Activated CD4-positive, CD25-positive, alpha-beta regulatory T cell treated with anti-CD3 and anti-CD28 coated beads, Interleukin-2, amount 50 U/mL, for 72 hours (primary cell): ENCODE results near the gene RNF217.
"Not testable (repeated sequence)": the region's sequence is repeated elsewhere in the genome, so short reads cannot be mapped to it uniquely, and the experiment has no call there.

ENCODE experiments used
- DNase-seq: peaks from one replicate; pipeline ENCODE4 v3.0.0; 2021

RNF217 gene

GRCh38 chr6:125102411-125102810 is 140.2 kb downstream of the RNF217 start:
- no peak for DNase-seq

- DNase-seq, result no peak
These were observed 140.7 kb downstream of the RNF217 start for GRCh38 chr6:125102891-125103290.

- DNase-seq, result no peak
These were observed 142.2 kb downstream of the RNF217 start for GRCh38 chr6:125104425-125104824.

DNA sequence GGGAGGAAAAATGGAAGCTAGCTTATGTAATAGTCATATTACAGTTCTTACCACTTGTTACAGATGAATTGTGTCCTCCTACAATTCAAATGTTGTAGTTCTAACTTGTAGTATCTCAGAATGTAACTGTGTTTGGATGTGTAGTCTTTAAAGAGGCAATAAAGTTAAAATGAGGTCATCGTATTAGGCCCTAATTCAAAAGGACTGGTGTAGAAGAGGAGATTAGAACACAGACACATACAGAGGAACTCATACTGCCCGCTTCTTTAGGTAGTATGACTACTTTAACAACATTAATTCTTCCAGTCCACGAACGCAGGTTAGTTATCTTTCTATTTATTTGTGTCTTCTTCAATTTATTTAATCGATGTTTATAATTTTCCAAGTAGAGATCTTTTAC is 144.8 kb downstream of the RNF217 start:
- no peak for DNase-seq

- DNase-seq, result no peak
These were observed 145.7 kb downstream of the RNF217 start for GRCh38 chr6:125107896-125108295.

- no peak for DNase-seq
These were observed 147.8 kb downstream of the RNF217 start for GRCh38 chr6:125110056-125110455.

DNA sequence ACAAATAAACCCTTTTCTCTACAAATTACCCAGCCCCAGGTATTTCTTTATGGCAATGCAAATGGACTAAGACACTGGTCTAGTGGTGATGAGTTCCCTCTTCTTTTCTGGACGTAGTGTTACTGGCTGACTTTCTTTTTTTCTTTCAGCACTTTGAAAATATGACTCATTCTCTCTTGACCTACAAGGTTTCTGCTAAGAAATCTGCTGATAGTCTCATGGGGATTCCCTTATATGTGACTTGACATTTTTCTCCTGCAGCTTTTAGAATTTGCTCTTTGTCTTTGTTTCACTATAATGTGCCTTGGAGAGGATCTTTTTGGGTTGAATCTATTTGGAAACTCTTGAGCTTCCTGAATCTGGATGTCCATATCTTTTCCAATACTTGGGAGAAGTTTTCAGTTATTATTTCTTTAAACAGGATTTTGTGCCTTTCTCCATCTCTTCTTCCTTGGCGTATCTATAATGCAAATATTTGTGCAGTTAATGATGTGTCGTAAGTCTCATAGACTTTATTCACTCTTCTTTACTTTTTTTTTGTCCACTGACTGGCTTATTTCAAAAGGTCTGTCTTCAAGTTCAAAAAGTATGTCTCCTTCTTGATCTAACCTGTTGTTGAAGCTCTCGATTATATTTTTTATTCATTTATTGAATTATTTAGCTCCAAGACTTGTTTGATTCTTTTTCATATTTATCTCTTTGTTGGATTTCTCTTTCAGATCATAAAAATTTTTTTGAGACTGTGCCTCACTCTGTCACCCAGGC is 149.2 kb downstream of the RNF217 start:
- DNase-seq, result no peak

- no peak for DNase-seq
These were observed 150.7 kb downstream of the RNF217 start for GRCh38 chr6:125112934-125113333.

- DNase-seq, result no peak
These were observed 152.1 kb downstream of the RNF217 start for GRCh38 chr6:125114248-125114858.

GRCh38 chr6:125116170-125116569 is 153.9 kb downstream of the RNF217 start:
- no peak for DNase-seq

DNA sequence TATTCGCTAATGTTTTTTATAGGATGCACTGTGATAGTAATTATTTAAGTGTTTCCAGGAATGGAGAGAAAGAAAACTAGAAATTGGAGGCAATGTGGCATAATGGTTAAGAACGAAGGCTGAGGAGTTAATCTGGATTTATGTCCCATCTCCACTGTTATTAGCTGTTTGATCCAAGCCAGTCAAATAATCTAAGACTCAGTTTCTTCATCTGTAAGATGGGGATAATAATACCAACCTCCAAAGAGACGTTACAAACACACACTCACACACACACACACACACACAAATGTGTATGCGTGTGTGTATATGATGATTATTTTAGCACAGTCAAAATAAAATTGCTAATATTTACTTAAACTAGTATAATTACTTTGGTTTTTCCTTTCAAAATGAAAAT is 154.5 kb downstream of the RNF217 start:
- DNase-seq, result no peak

DNA sequence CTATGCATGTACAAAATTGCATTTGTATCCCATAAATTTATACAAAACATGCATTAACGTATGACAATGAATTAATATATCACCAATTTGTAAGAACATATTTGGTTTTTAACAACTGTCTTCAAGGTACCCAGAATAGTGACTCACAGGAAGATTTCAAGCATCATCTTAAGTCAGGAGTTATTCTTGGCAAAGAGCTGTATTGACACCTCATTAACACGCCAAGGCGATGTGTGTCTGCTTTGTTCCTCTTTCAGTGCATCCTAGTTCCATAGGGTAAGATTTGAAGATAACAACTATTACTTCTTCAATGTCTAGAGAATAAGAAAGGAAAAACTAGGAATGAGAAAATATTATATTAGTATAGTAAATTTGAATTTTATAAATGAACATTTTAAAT is 155.6 kb downstream of the RNF217 start:
- no peak for DNase-seq

DNA sequence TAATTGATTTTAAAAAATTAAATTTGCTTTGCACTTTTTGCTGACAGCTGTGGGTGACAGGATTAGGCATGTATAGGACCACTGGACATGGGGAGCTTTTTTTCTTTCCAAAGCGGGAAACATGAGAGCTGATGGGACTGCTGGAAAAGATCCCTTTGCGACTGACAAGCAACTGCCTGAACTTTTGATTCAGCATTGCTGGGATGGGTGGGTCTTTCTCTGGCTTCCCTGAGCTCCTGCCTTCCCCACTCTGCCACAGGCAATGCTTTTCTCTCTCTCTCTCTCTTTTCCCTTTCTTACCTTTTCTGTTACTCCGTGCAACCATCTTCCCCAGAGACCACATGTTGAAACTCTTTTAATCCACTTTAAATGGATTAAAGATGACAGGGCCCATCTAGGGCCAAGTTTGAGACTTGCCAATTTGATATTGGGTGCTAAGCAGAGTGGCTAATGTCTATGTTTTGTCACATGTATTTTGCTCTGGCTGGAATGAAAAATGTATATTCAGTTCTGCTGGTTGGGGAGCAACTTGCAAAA is 157.9 kb downstream of the RNF217 start:
- no peak for DNase-seq

GRCh38 chr6:125121894-125122293 is 159.7 kb downstream of the RNF217 start:
- no peak for DNase-seq

DNA sequence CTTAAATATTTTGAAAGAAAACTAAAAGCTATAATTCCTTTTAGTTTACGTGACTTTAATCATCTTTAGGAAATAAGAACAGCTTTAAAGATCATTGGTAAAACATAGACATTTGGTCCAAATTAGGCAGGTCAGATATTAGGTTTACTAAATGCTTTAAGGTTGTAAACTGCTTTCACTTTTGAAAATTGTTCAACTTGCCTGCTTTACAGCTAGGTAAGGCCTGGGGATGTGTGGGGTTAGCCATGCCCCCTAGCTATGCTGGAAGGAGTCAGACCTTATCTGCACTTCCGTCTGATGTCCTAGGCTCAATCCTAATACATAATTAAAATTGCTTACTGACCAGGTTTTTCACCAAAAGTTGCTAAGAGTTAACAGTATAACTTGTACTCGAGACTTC is 160.8 kb downstream of the RNF217 start:
- DNase-seq, result no peak

DNA sequence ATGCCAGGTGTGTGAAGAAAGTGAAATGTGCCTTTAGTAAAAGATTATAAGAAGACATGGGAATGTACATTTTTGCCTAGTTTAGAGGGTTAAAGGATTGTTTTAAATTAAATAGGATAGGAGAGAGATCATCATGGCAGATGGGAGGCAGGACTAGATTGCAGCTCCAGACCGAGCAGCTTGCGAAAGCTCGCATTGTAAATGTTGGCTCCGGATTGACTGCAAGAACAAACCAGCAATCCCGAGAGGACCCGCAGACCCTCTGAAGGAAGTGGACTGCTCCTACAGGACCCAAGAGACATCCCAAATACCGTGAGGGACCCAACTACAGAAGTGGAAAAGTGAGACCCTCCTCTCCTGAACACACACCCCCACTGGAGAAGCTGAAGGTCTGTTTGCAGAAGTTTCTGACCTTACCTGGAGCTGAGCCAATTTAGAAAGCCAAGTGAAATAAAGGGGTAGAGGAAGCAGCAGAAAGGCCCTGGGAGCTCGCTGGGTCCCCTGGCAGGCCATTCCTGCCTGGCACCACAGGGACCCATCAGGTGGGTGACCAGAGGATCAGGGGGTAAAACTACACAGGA is 161.3 kb downstream of the RNF217 start:
- no peak for DNase-seq

GRCh38 chr6:125124049-125124669 is 161.9 kb downstream of the RNF217 start:
- DNase-seq, result no peak

GRCh38 chr6:125125856-125126255 is 163.6 kb downstream of the RNF217 start:
- not testable (repeated sequence) for DNase-seq

DNA sequence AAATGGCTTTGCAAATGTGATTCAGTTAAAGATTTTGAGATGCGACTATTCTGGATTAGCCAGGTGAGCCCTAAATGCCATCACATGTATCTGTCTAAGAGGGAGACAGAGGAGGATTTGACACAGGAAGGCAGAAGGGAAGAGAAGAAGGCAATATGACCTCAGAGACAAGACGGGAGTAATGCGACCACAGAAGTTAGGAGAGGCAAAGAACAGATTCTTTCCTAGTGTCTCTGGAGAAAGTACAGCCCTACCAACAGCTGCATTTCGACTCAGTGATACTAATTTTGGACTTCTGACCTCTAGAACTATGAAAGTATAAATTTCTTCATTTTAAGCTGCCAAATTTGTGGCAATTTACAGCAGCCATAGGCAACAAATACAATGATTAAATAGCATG is 167.1 kb downstream of the RNF217 start:
- no peak for DNase-seq

DNA sequence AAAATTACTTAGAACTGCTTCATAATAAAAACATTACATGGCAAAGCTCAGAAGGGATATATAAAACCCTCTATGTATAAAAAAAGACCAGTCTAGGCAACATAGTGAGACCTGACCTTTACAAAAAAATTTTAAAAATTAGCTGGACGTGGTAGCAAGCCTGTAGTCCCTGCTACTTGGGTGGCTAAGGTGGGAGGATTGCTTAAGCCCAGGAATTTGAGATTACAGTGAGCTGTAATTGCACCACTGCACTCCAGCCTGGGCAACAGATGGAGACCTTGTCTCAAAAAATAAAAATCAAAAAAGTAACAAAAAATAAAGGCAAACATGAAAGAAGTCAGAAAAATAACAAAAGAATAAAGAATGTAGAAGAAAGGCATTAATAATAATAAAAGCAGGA is 169.8 kb downstream of the RNF217 start:
- DNase-seq, result no peak

DNA sequence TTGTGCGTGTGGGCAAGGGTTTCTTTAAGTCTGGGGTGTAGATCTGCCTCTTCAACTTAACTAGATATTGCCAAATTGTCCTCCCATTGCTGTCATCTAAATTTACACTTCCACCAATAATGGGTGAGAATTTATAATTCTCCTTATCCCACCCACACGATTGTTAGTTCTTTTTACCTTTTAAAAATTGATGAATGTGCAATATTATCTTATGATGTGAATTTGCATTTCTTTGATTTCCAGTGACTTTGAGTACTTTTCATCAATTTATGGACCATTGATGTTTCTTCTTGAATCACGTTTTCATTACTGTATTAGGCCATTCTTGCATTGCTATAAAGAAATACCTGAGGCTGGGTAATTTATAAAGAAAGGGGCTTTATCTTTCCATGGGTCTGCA is 174.1 kb downstream of the RNF217 start:
- no peak for DNase-seq

DNA sequence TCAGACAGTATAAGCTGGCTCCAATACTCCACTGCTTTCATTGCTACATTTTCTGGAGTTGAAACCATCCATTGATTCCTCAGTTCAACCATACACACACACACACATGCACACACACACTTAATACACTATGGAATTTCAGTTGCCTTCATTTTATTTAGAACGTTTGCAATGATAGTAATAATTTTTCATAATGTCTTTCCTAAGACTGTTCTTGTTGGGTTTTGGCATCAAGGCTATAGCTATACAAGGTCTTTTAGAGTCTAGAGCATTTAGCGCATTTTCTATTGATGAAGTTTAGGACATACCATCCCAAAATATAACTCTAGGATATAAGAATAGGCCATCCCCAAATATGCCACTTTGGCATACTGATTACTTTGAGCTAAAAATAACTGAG is 175.8 kb downstream of the RNF217 start:
- no peak for DNase-seq

DNA sequence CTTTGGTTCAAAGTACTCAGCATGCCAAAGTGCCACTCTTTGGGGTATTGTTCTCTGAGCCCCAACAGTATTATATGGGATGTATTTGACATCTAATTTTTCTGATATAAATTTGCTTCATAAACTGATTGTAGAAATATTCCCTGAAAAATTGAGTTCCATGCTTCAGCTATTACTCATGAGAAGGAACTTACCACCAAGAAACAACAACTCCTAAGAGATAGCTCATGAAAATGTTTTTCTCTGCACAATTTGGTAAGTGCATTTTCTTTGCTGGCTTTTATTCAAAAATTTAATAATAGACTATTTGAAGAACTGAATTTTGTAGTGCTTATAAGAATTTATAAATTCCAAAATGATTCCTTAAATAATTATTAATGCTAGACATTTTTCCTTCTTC is 178.6 kb downstream of the RNF217 start:
- no peak for DNase-seq
